Rectal smooth muscle tissue (tissue), 1 donor: ENCODE data around the gene BICRAL.
"Not testable (repeated sequence)": the region's sequence is repeated elsewhere in the genome, so short reads cannot be mapped to it uniquely, and the experiment has no call there.

Experiments used
- H3K27ac ChIP-seq: one replicate; pipeline ENCODE4 v1.7.0; 2013; ENCODE audit warnings: low read depth, low read length, inconsistent platforms
- H3K27me3 ChIP-seq: one replicate; pipeline ENCODE4 v1.7.0; 2013; ENCODE audit warnings: low read length; ENCODE audit not compliant: control insufficient read depth, insufficient read depth
- H3K36me3 ChIP-seq: one replicate; pipeline ENCODE4 v1.7.0; 2013; ENCODE audit warnings: low read length; ENCODE audit not compliant: control insufficient read depth, insufficient read depth
- H3K4me1 ChIP-seq: one replicate; pipeline ENCODE4 v1.7.0; 2013; ENCODE audit warnings: low read length; ENCODE audit not compliant: control insufficient read depth, insufficient read depth
- H3K4me3 ChIP-seq: one replicate; pipeline ENCODE4 v1.7.0; 2013; ENCODE audit warnings: low read length
- H3K9ac ChIP-seq: one replicate; pipeline ENCODE4 v1.7.0; 2013; ENCODE audit warnings: low read length

Gene BICRAL

GRCh38 chr6:42781796-42782688 is at the start of gene BICRAL:
TSS of gene BICRAL (plus strand) at chr6:42782052. CDS start at chr6:42822023, 39,971 bp downstream.
- peak within 1 kb of the TSS; percentile 100 for H3K27ac ChIP-seq
- no peaks in the 10 kb centered on the region for H3K36me3 ChIP-seq
- H3K4me3 ChIP-seq: peak within 1 kb of the TSS; percentile 89
- peak within 1 kb of the TSS; percentile 97 for H3K9ac ChIP-seq
- H3K27me3 ChIP-seq: no peaks in the 10 kb centered on the region
- peaks cover 12% of the 10 kb centered on the region for H3K4me1 ChIP-seq

- not testable (repeated sequence) for H3K9ac ChIP-seq, H3K4me3 ChIP-seq, H3K36me3 ChIP-seq, H3K27me3 ChIP-seq, H3K27ac ChIP-seq, H3K4me1 ChIP-seq
These were observed 47.9 kb upstream of the BICRAL start for GRCh38 chr6:42733867-42734481.

- Histone ChIP-seq H3K27ac (no peak overlapping the region), H3K36me3 (no peaks in the 10 kb centered on the region)
These were observed 45.9 kb upstream of the BICRAL start for GRCh38 chr6:42735976-42736375.

GRCh38 chr6:42740725-42741124 is 41.1 kb upstream of the BICRAL start:
- Histone ChIP-seq H3K27me3 (no peaks in the 10 kb centered on the region), H3K36me3 (no peaks in the 10 kb centered on the region), H3K4me3 (no peak overlapping the region), H3K4me1 (peaks cover 12% of the 10 kb centered on the region), H3K9ac (no peak overlapping the region), H3K27ac (no peak overlapping the region)

More at GRCh38 chr6:42735976-42736375, 45.9 kb upstream of the BICRAL start:
- Histone ChIP-seq H3K4me1 (no peaks in the 10 kb centered on the region), H3K4me3 (no peak overlapping the region), H3K27me3 (no peaks in the 10 kb centered on the region), H3K9ac (no peak overlapping the region)

- Histone ChIP-seq H3K27ac (no peak overlapping the region), H3K9ac (no peak overlapping the region), H3K27me3 (no peaks in the 10 kb centered on the region), H3K4me1 (peaks cover 12% of the 10 kb centered on the region), H3K4me3 (no peak overlapping the region), H3K36me3 (no peaks in the 10 kb centered on the region)
These were observed 39.5 kb upstream of the BICRAL start for GRCh38 chr6:42742116-42742894.

- H3K4me3 ChIP-seq: peak overlapping the region; percentile 100
- H3K9ac ChIP-seq: peak overlapping the region; percentile 30
- peaks cover 20% of the 10 kb centered on the region for H3K4me1 ChIP-seq
- peak overlapping the region; percentile 94 for H3K27ac ChIP-seq
- no peaks in the 10 kb centered on the region for H3K27me3 ChIP-seq
- H3K36me3 ChIP-seq: no peaks in the 10 kb centered on the region
These were observed 37.4 kb upstream of the BICRAL start for GRCh38 chr6:42744351-42744893.

GRCh38 chr6:42745083-42745639 is 36.7 kb upstream of the BICRAL start:
- Histone ChIP-seq H3K9ac (peak overlapping the region; percentile 99), H3K27me3 (no peaks in the 10 kb centered on the region), H3K4me1 (peaks cover 20% of the 10 kb centered on the region), H3K27ac (peak overlapping the region; percentile 94), H3K36me3 (no peaks in the 10 kb centered on the region), H3K4me3 (peak overlapping the region; percentile 100)

GRCh38 chr6:42745640-42746462 is 36.0 kb upstream of the BICRAL start, which contains the start of gene TBCC:
TSS of gene TBCC (minus strand) at chr6:42746103. CDS start at chr6:42746073, 30 bp downstream.
- Histone ChIP-seq H3K4me3 (peak within 1 kb of the TSS; percentile 100), H3K36me3 (no peaks in the 10 kb centered on the region), H3K4me1 (peaks cover 20% of the 10 kb centered on the region), H3K27me3 (no peaks in the 10 kb centered on the region), H3K9ac (peak within 1 kb of the TSS; percentile 99), H3K27ac (peak within 1 kb of the TSS; percentile 95)

GRCh38 chr6:42746463-42747391 is 35.1 kb upstream of the BICRAL start:
- peak overlapping the region; percentile 95 for H3K27ac ChIP-seq
- peak overlapping the region; percentile 76 for H3K4me3 ChIP-seq
- H3K9ac ChIP-seq: peak overlapping the region; percentile 80
- no peaks in the 10 kb centered on the region for H3K36me3 ChIP-seq
- H3K4me1 ChIP-seq: peaks cover 21% of the 10 kb centered on the region
- no peaks in the 10 kb centered on the region for H3K27me3 ChIP-seq

- no peak overlapping the region for H3K9ac ChIP-seq
- no peaks in the 10 kb centered on the region for H3K27me3 ChIP-seq
- peak overlapping the region; percentile 76 for H3K4me3 ChIP-seq
- peak overlapping the region; percentile 95 for H3K27ac ChIP-seq
- H3K36me3 ChIP-seq: no peaks in the 10 kb centered on the region
- peaks cover 21% of the 10 kb centered on the region for H3K4me1 ChIP-seq
These were observed 33.5 kb upstream of the BICRAL start for GRCh38 chr6:42748203-42748898.
